Activated T-cell treated with anti-CD3 and anti-CD28 coated beads, Interleukin-2, amount 50 U/mL, for 72 hours (primary cell): Measurements from ENCODE around the gene PLEKHA6. TPM values are rescaled to one million over a fixed set of nuclear protein-coding genes. Genes with fewer than 3 reads are reported as not detected.

ENCODE experiments used
- ATAC-seq, 2 donors: fragments of 150-1000 bp; cut with Tn5 transposase; replicated peaks in 1 of 2; 2 replicates each; pipeline ENCODE4 v1.10.0; 2021; ENCODE audit warnings: moderate library complexity in 2 of 2, mild to moderate bottlenecking in 1 of 2
- DNase-seq, 2 donors: peaks; one replicate each; pipeline ENCODE4 v3.0.0; 2021 to 2022; ENCODE audit warnings: mixed read lengths in 1 of 2
- H3K27ac Mint-ChIP-seq: one replicate; pipeline ENCODE4 v1.8.0; 2022; ENCODE audit warnings: mild to moderate bottlenecking, moderate library complexity, mixed read lengths
- H3K27me3 Mint-ChIP-seq: one replicate; pipeline ENCODE4 v1.8.0; 2022; ENCODE audit warnings: low read depth, mixed read lengths
- H3K36me3 Mint-ChIP-seq, 2 donors: one replicate each; pipeline ENCODE4 v1.8.0; 2022; ENCODE audit warnings: mixed read lengths in 2 of 2, mild to moderate bottlenecking in 1 of 2; ENCODE audit not compliant: insufficient read depth in 2 of 2
- H3K4me1 Mint-ChIP-seq: one replicate; pipeline ENCODE4 v1.8.0; 2022; ENCODE audit warnings: low read depth, mixed read lengths
- H3K4me3 Mint-ChIP-seq, 2 donors: one replicate each; pipeline ENCODE4 v1.8.0; 2022; ENCODE audit warnings: mild to moderate bottlenecking in 2 of 2, mixed read lengths in 2 of 2, moderate library complexity in 2 of 2
- H3K9me3 Mint-ChIP-seq, 2 donors: one replicate each; pipeline ENCODE4 v1.8.0; 2022; ENCODE audit warnings: mixed read lengths in 2 of 2
- total RNA-seq, 2 donors: library from RNA; stranded (reverse); gene quantifications; one replicate each; pipeline ENCODE4 v1.2.3, GENCODE V29; 2022

Gene PLEKHA6
- total RNA-seq, 2 donors from 2014 or later: 0.31 to 3.4 TPM

DNA sequence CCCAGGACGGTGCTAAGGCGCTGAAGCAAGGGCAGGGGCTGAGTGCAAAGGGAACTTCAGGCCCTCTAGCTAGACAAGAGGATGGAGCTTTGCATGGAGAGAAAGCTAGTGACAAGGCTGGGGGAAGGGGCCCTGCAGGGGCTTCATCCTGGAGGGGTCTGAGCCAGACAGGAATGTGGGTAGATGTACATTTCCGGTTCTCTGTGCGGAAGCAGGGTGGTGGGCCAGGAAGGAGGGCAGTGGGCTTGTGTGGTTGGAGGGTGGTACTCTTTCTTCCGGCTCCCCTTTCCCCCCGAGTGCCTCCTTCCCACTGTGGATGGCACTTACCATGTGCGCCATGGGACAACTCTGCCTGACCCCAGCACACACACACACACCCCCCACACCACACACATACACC is 165.0 kb downstream of the PLEKHA6 start:
- DNase-seq: no peak
- Mint-ChIP-seq H3K36me3 (no peaks in the 10 kb centered on the region), H3K9me3 (peaks cover 4 to 5% of the 10 kb centered on the region in 2 donors), H3K4me1 (peaks cover 11% of the 10 kb centered on the region), H3K27me3 (peaks cover 26% of the 10 kb centered on the region), H3K4me3 (no peak overlapping the region), H3K27ac (no peak overlapping the region)
- ATAC-seq: no peak

- ATAC-seq: no peak
- H3K9me3 Mint-ChIP-seq: peaks cover 4 to 5% of the 10 kb centered on the region in 2 donors
- no peak overlapping the region for H3K27ac Mint-ChIP-seq
- H3K36me3 Mint-ChIP-seq: no peaks in the 10 kb centered on the region
- no peak for DNase-seq
- H3K4me1 Mint-ChIP-seq: peaks cover 18% of the 10 kb centered on the region
- H3K4me3 Mint-ChIP-seq: no peak overlapping the region
- H3K27me3 Mint-ChIP-seq: peaks cover 32% of the 10 kb centered on the region
Observed at GRCh38 chr1:204194080-204194479, 165.6 kb downstream of the PLEKHA6 start.

DNA sequence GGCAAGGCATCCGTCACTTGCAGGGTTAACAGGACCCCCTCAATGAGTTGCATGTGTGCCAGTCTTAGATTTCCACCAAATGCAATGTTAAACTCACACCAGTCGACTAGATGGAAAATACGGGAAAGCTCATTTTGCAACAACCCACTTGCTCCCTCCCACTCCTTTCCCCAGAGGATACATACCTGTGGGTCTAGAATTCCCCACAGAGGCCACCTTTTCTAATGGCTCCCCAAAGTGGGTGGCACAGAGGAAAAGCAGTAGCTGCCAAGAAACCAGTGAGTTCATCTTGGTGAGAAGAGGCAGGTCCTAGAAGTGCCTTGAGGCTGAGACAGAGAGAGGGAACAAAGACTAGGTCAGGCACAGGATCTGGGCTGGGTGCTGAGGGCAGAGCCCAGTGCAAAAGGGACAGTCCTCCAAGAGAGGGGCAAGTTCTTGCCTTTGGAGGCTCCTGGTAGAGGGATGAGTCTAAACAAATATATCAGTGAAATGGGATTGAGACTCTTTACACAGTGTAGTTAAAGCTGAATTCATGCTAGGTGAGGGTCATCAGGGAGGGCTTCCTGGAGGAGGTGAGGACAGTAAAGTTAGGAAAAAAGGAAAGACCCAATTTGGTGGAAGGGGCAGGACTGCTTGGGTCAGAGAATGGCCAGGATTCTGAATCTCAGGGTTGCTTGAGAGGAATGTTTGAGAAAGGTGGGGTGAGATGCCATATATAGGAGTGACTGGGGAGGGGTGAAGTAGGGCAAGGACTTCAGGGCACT is 167.0 kb downstream of the PLEKHA6 start:
- ATAC-seq (no peak), DNase-seq (no peak)
- H3K27me3 Mint-ChIP-seq: peaks cover 46% of the 10 kb centered on the region
- no peak overlapping the region for H3K4me3 Mint-ChIP-seq
- no peak overlapping the region for H3K27ac Mint-ChIP-seq
- H3K36me3 Mint-ChIP-seq: no peaks in the 10 kb centered on the region
- peaks cover 27% of the 10 kb centered on the region for H3K4me1 Mint-ChIP-seq
- H3K9me3 Mint-ChIP-seq: peaks cover 4 to 5% of the 10 kb centered on the region in 2 donors

GRCh38 chr1:204192046-204192445 is 167.7 kb downstream of the PLEKHA6 start:
- H3K27me3 Mint-ChIP-seq: peaks cover 53% of the 10 kb centered on the region
- no peak for ATAC-seq
- no peak for DNase-seq
- no peak overlapping the region for H3K4me3 Mint-ChIP-seq
- H3K36me3 Mint-ChIP-seq: no peaks in the 10 kb centered on the region
- peaks cover 4 to 5% of the 10 kb centered on the region in 2 donors for H3K9me3 Mint-ChIP-seq
- H3K4me1 Mint-ChIP-seq: peaks cover 27% of the 10 kb centered on the region
- H3K27ac Mint-ChIP-seq: no peak overlapping the region

DNA sequence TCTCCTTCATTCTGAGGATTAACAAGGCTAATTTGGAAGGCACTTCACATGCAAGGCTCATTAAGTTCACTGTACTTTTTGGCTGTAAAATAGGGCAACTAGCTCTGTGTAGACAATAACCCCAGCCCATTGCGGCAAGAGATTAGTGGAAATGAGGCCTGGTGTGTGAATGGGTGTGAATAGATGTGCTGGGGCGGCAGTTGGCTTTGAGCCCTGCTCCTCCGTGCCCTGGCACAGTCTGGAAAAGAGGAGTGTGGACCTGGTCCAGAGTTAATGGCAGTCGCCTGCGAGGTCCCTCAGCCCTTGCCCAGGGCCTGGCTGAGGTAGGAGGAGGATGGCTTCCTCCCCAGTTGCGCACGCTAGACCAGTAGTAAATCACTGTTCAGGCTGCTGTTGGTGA is 168.3 kb downstream of the PLEKHA6 start:
- no peak for ATAC-seq
- no peak overlapping the region for H3K27ac Mint-ChIP-seq
- no peak for DNase-seq
- peaks cover 27% of the 10 kb centered on the region for H3K4me1 Mint-ChIP-seq
- H3K9me3 Mint-ChIP-seq: peaks cover 4 to 5% of the 10 kb centered on the region in 2 donors
- H3K4me3 Mint-ChIP-seq: no peak overlapping the region
- no peaks in the 10 kb centered on the region for H3K36me3 Mint-ChIP-seq
- H3K27me3 Mint-ChIP-seq: peaks cover 59% of the 10 kb centered on the region

GRCh38 chr1:204190212-204191211 is 169.2 kb downstream of the PLEKHA6 start:
- ATAC-seq (peak; percentile 48 to 66), DNase-seq (peak; percentile 12 to 44)
- Mint-ChIP-seq H3K27me3 (peaks cover 60% of the 10 kb centered on the region), H3K4me1 (peaks cover 27% of the 10 kb centered on the region), H3K27ac (no peak overlapping the region), H3K4me3 (peak overlapping the region; percentile 35 to 71), H3K36me3 (no peaks in the 10 kb centered on the region), H3K9me3 (peaks cover 4 to 5% of the 10 kb centered on the region in 2 donors)

DNA sequence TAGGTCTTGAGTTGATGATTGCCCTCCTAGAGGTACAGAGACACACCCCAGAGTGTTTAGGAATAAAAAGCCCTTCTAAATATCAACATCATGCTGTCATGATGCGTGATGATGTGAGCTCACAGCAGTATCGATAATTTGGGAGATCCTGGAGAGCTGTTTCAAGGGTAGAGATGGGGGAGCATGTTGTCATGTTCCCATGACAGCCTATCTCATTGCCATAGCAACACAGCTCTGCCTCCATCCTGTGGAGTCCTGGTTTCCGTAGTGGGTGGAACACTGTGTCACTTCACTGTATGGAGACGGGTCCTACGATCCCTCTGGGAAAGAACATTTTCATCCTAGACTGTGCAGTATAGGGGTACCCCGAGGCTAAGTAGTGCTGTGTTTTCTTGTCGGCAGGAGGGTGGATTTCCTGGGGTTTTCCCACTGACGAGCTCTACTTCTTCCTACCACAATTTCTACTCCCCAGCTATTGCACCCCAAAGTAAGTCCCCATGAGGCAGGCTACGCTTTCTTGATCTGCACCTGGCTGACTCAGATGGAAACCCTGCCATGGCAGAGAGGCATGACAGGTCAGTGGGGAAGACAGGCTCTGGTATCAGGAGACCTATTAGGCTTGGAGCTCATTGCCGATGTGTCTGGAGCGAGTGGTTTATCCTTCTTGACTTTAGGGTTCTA is 170.6 kb downstream of the PLEKHA6 start:
- peaks cover 21% of the 10 kb centered on the region for H3K4me1 Mint-ChIP-seq
- H3K36me3 Mint-ChIP-seq: no peaks in the 10 kb centered on the region
- H3K27me3 Mint-ChIP-seq: peaks cover 60% of the 10 kb centered on the region
- H3K4me3 Mint-ChIP-seq: peak overlapping the region in 1 of 2 donors; percentile 71
- peak in 1 of 2 donors; percentile 20 for DNase-seq
- ATAC-seq: peak; percentile 30 to 67
- no peak overlapping the region for H3K27ac Mint-ChIP-seq
- H3K9me3 Mint-ChIP-seq: no peaks in the 10 kb centered on the region

- Mint-ChIP-seq H3K27ac (no peak overlapping the region), H3K27me3 (peaks cover 47% of the 10 kb centered on the region), H3K36me3 (no peaks in the 10 kb centered on the region), H3K4me3 (no peak overlapping the region), H3K4me1 (peaks cover 21% of the 10 kb centered on the region), H3K9me3 (no peaks in the 10 kb centered on the region)
- ATAC-seq (no peak), DNase-seq (no peak)
Observed at GRCh38 chr1:204186597-204186996, 173.1 kb downstream of the PLEKHA6 start.

GRCh38 chr1:204181116-204181515 is 178.6 kb downstream of the PLEKHA6 start:
- Mint-ChIP-seq H3K36me3 (no peaks in the 10 kb centered on the region), H3K9me3 (no peaks in the 10 kb centered on the region), H3K4me1 (no peaks in the 10 kb centered on the region), H3K27ac (no peak overlapping the region), H3K4me3 (no peak overlapping the region), H3K27me3 (no peaks in the 10 kb centered on the region)
- DNase-seq (no peak), ATAC-seq (no peak)

DNA sequence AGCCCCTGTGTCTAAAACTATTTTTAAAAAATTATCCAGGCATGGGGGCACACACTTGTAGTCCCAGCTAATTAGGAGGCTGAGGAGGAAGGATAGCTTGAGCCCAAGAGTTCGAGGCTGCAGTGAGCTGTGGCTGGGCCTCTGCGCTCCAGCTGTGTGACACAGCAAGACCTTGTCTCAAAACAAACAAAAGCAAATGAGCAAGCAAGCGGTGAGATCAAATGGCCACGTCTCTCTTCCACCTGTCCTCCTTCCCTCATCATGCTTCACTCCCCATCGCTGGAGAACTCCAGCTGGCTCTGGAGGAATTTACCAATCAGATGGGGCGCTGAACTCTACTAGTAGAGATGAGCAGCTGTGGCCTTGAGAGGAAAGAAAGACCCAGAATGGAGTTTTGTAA is 179.6 kb downstream of the PLEKHA6 start:
- Mint-ChIP-seq H3K36me3 (no peaks in the 10 kb centered on the region), H3K4me1 (no peaks in the 10 kb centered on the region), H3K9me3 (no peaks in the 10 kb centered on the region), H3K27ac (no peak overlapping the region), H3K4me3 (no peak overlapping the region), H3K27me3 (no peaks in the 10 kb centered on the region)
- DNase-seq: no peak
- no peak for ATAC-seq

DNA sequence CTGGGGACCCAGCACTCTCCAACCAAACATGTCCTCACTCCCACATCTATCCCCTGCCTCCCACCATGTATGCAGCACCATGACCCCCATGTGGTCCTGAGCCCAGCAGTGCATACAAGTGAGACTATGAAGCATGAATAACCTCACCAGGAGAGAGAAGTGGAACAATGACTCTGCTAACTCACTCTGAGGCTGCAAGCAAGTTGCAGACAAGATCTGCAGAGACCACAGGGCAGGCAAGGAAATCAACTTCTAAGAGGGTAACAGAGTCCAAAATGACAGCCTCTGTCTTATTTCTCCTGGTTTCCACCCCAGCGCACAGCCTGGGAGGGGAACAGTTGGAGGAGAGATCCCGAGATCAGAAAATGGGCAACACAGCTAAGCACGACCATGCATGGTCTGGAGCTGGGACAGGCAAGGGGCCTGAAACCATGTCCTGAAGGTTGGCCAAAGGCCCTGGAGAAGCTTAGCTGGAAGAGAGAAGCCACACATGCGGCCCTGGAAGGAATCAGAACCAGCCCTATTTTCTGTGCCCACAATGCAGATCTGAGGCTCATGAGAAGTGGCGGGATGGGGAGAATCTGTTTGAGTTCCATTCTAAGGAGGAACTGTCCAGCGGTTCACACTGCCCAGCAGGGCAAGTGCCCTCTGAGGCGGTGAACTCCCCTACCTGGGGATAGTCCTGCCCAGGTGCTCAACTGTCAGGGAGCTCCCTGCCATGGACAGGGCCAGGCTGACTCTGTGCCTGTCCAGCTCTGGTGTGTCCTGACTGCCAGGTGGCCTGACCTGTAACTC is 181.0 kb downstream of the PLEKHA6 start:
- ATAC-seq (no peak), DNase-seq (no peak)
- Mint-ChIP-seq H3K4me3 (no peak overlapping the region), H3K36me3 (no peaks in the 10 kb centered on the region), H3K27ac (no peak overlapping the region), H3K9me3 (peaks cover 0 to 1% of the 10 kb centered on the region in 2 donors), H3K27me3 (peaks cover 3% of the 10 kb centered on the region), H3K4me1 (no peaks in the 10 kb centered on the region)

DNA sequence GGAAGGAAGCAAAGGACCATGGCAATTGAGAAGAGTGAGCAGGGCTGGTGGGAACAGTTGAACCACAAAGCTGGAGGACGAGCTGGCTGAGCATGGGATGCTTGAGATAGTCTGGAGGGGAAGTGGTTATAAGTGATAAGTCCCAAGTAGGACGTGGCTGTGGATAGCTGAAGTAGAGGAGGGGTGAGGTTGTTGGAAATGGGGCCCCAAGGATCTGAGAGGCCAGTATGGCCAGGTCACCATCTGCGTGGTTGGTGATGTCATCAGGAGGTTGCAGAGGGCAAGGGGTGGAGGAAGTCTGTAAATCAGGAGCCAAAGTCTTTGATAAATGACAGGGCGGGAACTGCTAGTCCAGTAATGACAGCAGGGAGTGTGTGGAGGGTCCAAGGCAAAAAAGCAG is 182.6 kb downstream of the PLEKHA6 start:
- ATAC-seq (no peak), DNase-seq (no peak)
- no peaks in the 10 kb centered on the region for H3K4me1 Mint-ChIP-seq
- H3K27ac Mint-ChIP-seq: no peak overlapping the region
- H3K36me3 Mint-ChIP-seq: peaks cover 0 to 2% of the 10 kb centered on the region in 2 donors
- peaks cover 6% of the 10 kb centered on the region for H3K27me3 Mint-ChIP-seq
- H3K9me3 Mint-ChIP-seq: peaks cover 0 to 2% of the 10 kb centered on the region in 2 donors
- H3K4me3 Mint-ChIP-seq: no peak overlapping the region
